MM.1S (cell line): Measurements from ENCODE around the gene OR6K3.

Experiments used
- DNase-seq: peaks from one replicate; pipeline ENCODE4 v3.0.0-alpha.2; 2015
- H2AFZ ChIP-seq: fragments of 300-600 bp; sonication (generic); 2 replicates; pipeline ENCODE4 v1.6.0; 2016; ENCODE audit warnings: antibody characterized with exemption, low read length
- H3F3A ChIP-seq: fragments of 300-600 bp; sonication (generic); 2 replicates; pipeline ENCODE4 v1.6.1; 2016; ENCODE audit warnings: mild to moderate bottlenecking, antibody characterized with exemption, low read length, moderate library complexity, mixed read lengths; ENCODE audit not compliant: insufficient read depth
- H3K27ac ChIP-seq: fragments of 300-600 bp; sonication (generic); 2 replicates; pipeline ENCODE4 v1.5.1; 2016; ENCODE audit warnings: mild to moderate bottlenecking, low read length
- H3K27me3 ChIP-seq: fragments of 300-600 bp; sonication (generic); replicated peaks from 2 replicates; pipeline ENCODE4 v1.6.0; 2016; ENCODE audit warnings: low read length; ENCODE audit not compliant: insufficient read depth
- H3K36me3 ChIP-seq: fragments of 300-600 bp; sonication (generic); replicated peaks from 2 replicates; pipeline ENCODE4 v1.6.1; 2016; ENCODE audit warnings: mild to moderate bottlenecking, low read length, mixed read lengths; ENCODE audit not compliant: insufficient read depth
- H3K4me1 ChIP-seq: fragments of 300-600 bp; sonication (generic); 2 replicates; pipeline ENCODE4 v1.6.1; 2016; ENCODE audit warnings: low read length, mixed read lengths
- H3K4me2 ChIP-seq: fragments of 300-600 bp; sonication (generic); 2 replicates; pipeline ENCODE4 v1.6.0; 2016; ENCODE audit warnings: low read depth, low read length
- H3K4me3 ChIP-seq: fragments of 300-600 bp; sonication (generic); 2 replicates; pipeline ENCODE4 v1.5.1; 2016; ENCODE audit warnings: low read length, mixed read lengths
- H3K79me2 ChIP-seq: fragments of 300-600 bp; sonication (generic); 2 replicates; pipeline ENCODE4 v1.6.1; 2016; ENCODE audit warnings: mixed run types, low read length, mixed read lengths
- H3K9ac ChIP-seq: fragments of 300-600 bp; sonication (generic); 2 replicates; pipeline ENCODE4 v1.6.1; 2016; ENCODE audit warnings: low read length, mixed read lengths
- H3K9me2 ChIP-seq: fragments of 300-600 bp; sonication (generic); replicated peaks from 2 replicates; pipeline ENCODE4 v1.6.1; 2016; ENCODE audit warnings: mild to moderate bottlenecking, low read length, mixed read lengths; ENCODE audit not compliant: insufficient read depth
- H3K9me3 ChIP-seq: fragments of 300-600 bp; sonication (generic); replicated peaks from 2 replicates; pipeline ENCODE4 v1.6.1; 2016; ENCODE audit warnings: mild to moderate bottlenecking, low read length, mixed read lengths; ENCODE audit not compliant: insufficient read depth
- H4K20me1 ChIP-seq: fragments of 300-600 bp; sonication (generic); 2 replicates; pipeline ENCODE4 v1.6.1; 2016; ENCODE audit warnings: mild to moderate bottlenecking, low read length, moderate library complexity, mixed read lengths; ENCODE audit not compliant: insufficient read depth
- EZH2 ChIP-seq: fragments of 300-600 bp; sonication (generic); optimal IDR thresholded peaks from 2 replicates; pipeline ENCODE3; 2017; ENCODE audit warnings: low read depth, mild to moderate bottlenecking, antibody characterized with exemption, low read length, mixed read lengths
- EZH2phosphoT487 ChIP-seq: fragments of 300-600 bp; sonication (generic); IDR thresholded peaks from 2 replicates; pipeline ENCODE4 v1.6.1; 2018; ENCODE audit warnings: antibody characterized with exemption, low read length
- TF ChIP-seq, protein P1 (sequence below): fragments of 300-600 bp; sonication (generic); IDR thresholded peaks from 2 replicates; pipeline ENCODE4 v1.5.1; 2016; ENCODE audit warnings: antibody characterized with exemption, low read length, mixed read lengths

Gene OR6K3

GRCh38 chr1:158720620-158721019, at the start of gene OR6K3:
TSS of gene OR6K3 (minus strand) at chr1:158720720. CDS start at chr1:158718115, 2,605 bp downstream.
- Histone ChIP-seq H3K9me3 (no peaks in the 10 kb centered on the region), H3K79me2 (no peaks in the 10 kb centered on the region), H3K27ac (no peak within 1 kb of the TSS), H3F3A (no peaks in the 10 kb centered on the region), H2AFZ (no peak within 1 kb of the TSS), H3K27me3 (no peaks in the 10 kb centered on the region), H4K20me1 (no peaks in the 10 kb centered on the region), H3K9me2 (no peaks in the 10 kb centered on the region), H3K9ac (no peak within 1 kb of the TSS), H3K36me3 (no peaks in the 10 kb centered on the region), H3K4me3 (no peak within 1 kb of the TSS), H3K4me1 (no peaks in the 10 kb centered on the region), H3K4me2 (no peak within 1 kb of the TSS)
- DNase-seq: no peak
- no peak for TF ChIP-seq EZH2
- no peak for TF ChIP-seq EZH2phosphoT487
- TF ChIP-seq, protein P1, sequence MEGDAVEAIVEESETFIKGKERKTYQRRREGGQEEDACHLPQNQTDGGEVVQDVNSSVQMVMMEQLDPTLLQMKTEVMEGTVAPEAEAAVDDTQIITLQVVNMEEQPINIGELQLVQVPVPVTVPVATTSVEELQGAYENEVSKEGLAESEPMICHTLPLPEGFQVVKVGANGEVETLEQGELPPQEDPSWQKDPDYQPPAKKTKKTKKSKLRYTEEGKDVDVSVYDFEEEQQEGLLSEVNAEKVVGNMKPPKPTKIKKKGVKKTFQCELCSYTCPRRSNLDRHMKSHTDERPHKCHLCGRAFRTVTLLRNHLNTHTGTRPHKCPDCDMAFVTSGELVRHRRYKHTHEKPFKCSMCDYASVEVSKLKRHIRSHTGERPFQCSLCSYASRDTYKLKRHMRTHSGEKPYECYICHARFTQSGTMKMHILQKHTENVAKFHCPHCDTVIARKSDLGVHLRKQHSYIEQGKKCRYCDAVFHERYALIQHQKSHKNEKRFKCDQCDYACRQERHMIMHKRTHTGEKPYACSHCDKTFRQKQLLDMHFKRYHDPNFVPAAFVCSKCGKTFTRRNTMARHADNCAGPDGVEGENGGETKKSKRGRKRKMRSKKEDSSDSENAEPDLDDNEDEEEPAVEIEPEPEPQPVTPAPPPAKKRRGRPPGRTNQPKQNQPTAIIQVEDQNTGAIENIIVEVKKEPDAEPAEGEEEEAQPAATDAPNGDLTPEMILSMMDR: no peak

DNA sequence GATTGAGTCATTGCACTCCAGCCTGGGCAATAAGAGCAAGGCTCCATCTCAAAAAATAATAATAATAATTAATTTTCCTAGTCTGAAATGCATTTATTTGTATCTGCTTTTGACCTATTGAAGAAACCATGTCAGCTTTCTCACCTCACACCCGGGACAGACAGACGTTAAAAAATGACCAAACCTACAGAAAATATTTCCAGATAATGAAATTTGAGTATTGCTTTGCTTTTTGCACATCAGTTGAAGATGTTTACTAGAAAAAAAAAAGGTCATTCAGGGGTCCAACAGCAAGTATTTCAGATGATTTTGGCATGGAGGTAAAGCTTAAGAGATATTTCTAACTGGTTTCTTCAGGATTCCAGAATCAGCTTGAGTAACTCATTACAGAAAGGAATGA, 33.9 kb upstream of the OR6K3 start, which contains the start of gene OR6K6:
Gene OR6K6, plus strand, starts transcription at position 301 of the 400 bp plus-strand sequence. CDS start 168 bp downstream, outside the sequence.
- Histone ChIP-seq H3K4me1 (no peaks in the 10 kb centered on the region), H3K4me3 (no peak within 1 kb of the TSS), H3K9ac (no peak within 1 kb of the TSS), H3K27ac (no peak within 1 kb of the TSS), H3K9me2 (no peaks in the 10 kb centered on the region), H3K36me3 (no peaks in the 10 kb centered on the region), H3K79me2 (no peaks in the 10 kb centered on the region), H3F3A (no peaks in the 10 kb centered on the region), H3K4me2 (no peak within 1 kb of the TSS), H4K20me1 (no peaks in the 10 kb centered on the region), H2AFZ (no peak within 1 kb of the TSS), H3K9me3 (no peaks in the 10 kb centered on the region), H3K27me3 (no peaks in the 10 kb centered on the region)
- no peak for TF ChIP-seq EZH2
- no peak for TF ChIP-seq EZH2phosphoT487
- TF ChIP-seq, protein P1: no peak
- DNase-seq: no peak

DNA sequence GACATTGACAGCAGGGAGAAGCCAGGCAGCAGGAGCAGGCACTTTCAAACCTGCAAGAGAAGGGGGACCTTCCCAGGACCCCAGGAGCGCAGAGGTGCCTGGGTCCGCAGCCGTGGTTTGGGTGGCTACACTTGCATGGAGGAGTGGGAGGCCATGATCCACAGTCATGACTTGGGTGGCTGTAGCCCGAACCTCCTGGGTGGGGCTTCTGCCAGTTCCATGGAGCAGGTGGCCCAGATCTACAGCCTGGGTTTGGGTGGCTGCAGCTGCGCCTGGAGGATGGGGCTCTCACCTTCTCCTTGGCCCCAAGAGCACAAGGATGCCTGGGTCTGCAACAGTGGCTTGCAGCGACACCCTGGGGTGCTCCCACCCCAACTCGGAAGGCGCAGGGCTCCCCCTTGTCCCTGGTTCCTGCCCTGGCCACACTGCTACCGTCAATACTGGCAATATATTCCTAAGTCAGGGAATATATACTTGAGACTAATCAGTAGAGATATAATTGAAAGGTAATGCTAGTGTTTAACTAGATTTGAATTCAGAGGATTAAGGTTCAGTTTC, 31.7 kb upstream of the OR6K3 start:
- Histone ChIP-seq H3K9ac (no peak overlapping the region), H3K36me3 (no peaks in the 10 kb centered on the region), H3K9me2 (no peaks in the 10 kb centered on the region), H2AFZ (no peak overlapping the region), H3K4me3 (no peak overlapping the region), H3K27ac (no peak overlapping the region), H3K79me2 (no peaks in the 10 kb centered on the region), H3K27me3 (no peaks in the 10 kb centered on the region), H3F3A (no peaks in the 10 kb centered on the region), H3K4me2 (no peak overlapping the region), H3K9me3 (no peaks in the 10 kb centered on the region), H3K4me1 (no peaks in the 10 kb centered on the region), H4K20me1 (no peaks in the 10 kb centered on the region)
- DNase-seq: no peak
- TF ChIP-seq EZH2 (no peak), EZH2phosphoT487 (no peak)
- TF ChIP-seq, protein P1: no peak
